DMS 273 (cell line): ENCODE data around the gene SMPD2.

ENCODE experiments used
- DNase-seq: peaks from one replicate; lab custom pipeline; 2025; ENCODE audit not compliant: unreplicated experiment; lab: John Stamatoyannopoulos, UW

SMPD2 gene

DNA sequence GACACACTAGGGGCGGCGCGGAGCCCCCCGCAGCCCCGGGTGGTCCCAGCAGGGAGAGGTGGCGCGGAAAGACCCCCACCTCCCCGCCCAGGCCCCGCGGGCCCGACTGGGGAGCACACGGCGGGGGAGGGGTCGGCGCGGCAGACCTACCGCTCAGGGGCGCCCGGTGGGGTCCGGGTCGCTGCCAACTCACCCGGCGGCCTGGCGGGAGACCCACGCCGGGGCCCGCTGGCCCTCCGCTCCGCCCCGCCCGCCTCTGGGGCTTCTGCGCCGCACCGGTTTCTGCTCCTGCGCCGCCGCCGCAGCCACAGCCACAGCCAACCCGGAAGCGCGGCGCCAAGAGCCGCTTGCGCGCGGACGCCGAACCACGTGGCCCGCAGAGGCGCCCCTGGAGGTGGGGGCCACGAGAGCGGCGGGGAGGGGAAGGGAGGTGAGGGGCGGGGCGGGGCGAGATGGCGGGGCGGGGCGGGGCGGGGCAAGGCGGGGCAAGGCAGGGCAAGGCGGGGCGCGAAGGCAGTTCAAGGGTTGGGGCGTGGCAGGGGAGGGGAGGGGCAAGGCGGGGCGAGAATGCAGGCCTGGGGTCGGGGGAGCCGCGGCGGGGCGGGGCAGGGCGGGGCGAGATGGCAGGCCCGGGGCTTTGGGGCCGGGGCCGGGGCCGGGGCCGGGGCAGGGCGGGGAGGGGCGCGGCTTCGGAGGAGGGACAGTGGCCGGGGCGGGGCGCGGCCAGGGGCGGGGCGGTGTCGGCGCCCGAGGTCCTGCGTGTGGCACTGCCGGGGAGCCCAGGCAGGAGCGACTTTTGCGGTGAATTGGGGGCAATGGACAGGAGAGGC, 42.6 kb downstream of the SMPD2 start, which contains the start of gene ZBTB24:
ZBTB24 (minus strand) TSS at position 315 of the 830 bp plus-strand sequence. CDS start 1,193 bp downstream, outside the sequence.
- peak; percentile 96 for DNase-seq

DNA sequence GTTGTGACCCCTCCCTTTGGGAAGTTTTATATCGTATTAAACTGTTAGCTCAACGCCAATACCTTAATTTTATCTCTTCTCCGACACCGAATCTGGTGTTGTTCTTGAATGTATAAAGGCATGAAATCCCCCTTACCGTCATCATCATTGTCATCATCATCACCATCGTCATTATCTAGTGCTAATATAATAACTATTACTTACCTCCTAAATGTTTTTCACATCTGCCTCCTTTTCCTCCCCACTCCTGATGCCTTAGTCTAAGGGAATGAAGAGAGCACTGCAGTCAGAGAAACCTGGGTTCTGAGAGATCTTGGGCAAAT, 43.2 kb downstream of the SMPD2 start:
- DNase-seq = peak; percentile 39

DNA sequence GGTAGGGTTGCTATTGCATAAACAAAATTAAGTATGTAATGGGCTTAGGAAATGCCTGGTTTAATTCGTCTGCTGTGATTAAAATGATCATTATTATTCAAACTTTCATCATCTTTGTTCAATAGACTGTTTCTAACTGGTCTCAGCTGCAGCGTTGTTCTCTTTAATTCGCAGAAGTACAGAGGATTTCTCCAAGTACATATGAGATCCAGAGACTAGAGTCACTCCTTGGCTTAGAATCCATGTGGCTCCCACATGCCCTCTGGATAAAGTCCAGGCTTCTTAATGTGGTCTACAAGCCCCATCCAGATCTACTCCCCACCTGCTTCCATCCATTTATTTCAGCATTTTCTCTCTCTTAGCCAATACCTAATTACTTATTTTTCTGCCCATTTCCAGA, 43.6 kb downstream of the SMPD2 start:
- DNase-seq = peak; percentile 30

DNA sequence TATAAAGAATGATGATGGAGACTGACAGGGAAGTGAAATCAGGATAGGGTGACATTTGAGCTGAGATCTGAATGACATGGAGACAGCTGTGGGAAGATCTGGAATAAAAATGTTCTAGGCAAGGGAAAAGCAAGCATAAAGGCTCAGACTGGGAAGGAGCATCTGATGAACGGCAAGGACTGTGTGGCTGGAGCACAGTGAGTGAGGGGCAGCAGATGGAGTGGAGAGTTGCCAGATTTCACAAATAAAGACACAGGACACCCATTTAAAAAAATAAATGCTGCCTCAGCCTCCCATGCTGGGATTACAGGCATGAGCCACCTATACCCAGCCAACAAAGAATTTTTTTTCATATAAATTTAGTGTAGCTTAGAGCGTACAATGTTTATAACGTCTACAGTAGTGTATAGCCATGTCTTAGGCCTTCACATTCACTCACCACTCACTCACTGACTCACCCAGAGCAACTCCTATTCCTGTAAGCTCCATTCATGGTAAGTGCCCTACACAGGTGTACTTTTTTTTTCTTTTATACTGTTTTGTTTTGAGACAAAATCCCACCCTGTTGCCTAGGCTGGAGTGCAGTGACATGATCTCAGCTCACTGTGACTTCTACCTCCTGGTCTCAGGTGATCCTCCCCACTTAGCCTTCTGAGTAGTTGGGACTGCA, 44.9 kb downstream of the SMPD2 start:
- peak; percentile 68 for DNase-seq

DNA sequence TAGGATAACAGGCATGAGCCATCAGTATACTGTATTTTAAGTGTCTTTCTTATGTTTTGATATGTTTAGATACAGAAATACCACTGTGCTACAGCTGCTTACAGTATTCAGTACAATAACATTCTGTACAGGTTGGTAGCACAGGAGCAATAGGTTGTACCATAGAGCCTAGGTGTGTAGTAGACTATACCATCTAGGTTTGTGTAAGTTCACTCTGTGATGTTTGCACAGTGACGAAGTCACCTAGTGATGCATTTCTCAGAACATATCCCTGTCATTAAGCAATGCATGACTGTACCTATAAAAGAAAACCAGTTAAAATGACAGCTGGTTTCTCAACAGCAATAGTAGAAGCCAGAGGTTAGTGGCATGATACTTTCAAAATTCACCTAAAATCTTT, 45.5 kb downstream of the SMPD2 start:
- no peak for DNase-seq

DNA sequence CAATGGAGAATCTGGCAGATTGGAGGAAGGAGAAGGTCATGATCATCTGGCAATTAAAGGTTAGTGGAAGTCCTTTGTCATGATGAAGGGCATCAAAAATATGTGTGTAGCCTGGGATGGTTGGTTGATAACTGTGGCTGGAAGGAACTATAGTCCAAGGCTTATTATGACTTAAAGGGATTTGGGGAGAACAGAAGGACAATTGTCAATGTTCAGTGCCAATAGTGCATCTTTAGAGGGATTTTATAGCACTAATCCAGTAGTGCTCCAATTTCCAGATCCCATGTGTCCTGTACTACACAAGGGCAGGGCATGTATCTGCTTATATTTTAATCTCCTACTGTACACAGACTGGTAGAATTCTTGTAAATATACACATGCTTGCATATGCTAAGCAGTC, 47.5 kb downstream of the SMPD2 start:
- no peak for DNase-seq

DNA sequence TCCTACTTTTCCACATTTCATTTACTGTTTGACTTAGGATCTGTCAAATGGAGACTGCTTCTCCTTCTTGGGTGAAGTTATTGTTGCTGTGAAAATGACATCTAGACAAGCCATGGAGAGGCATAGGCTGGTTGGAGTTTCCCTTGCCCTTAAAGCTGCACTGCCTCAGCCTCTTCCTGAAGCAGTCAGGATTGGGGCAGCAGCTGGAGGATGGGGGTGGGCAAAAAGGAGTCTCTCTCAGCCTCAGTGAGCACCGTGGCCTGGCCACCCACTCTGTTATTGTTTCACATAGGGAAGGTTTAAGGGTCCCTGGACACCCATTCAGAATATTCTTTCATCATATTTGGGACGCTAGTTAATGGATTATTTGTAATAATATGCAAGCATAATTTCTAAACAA, 50.2 kb downstream of the SMPD2 start:
- DNase-seq = peak; percentile 6

DNA sequence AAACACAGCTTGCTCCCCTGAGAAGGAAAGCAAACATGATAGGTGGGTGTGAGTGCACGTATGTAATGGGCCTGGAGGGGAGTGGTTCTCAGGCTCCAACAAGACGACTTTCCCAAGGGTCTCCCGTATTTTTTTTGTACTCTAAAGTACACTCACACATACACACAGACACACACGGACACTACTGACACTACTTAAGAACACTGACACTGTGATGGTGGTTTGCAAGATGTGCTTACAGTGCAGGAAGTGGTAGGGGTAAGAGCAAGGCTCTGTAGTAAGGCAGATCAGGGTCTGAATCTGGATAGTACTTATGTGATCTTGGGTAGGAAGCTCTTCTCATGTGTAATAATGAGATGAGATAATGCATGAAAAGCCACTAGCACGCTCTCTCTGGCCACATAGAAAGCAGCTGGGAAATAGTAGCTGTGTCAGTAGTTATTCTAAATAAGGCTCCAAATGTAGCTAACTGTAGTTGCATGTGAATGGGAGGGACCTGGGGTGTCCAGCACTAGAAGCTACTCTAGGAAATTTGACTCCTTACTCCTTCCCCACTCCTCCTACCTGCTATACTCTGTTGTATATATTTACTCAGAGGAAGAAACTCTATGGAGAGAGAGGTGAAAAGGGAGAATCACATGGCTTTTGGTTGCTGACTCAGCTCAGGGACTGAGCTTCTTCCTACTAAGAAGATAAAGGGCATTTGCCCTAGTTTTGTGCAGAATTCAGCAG, 50.8 kb downstream of the SMPD2 start:
- peak; percentile 28 for DNase-seq
